HFF-Myc (cell line): ENCODE results near the gene HAUS3.

Experiments used
- DNase-seq: peaks from one replicate; pipeline ENCODE4 v3.0.0-alpha.2; 2011; ENCODE audit warnings: low read depth; ENCODE audit errors: extremely low read depth
- H3K4me3 ChIP-seq: replicated peaks from 2 replicates; pipeline ENCODE4 v1.5.1; 2011; ENCODE audit warnings: low read depth, mild to moderate bottlenecking, control low read depth, low read length
- TF ChIP-seq, protein P1 (sequence below): IDR thresholded peaks from 2 replicates; pipeline ENCODE4 v1.5.1; 2012; ENCODE audit warnings: mild to moderate bottlenecking, low read depth, low read length, control low read depth; ENCODE audit errors: missing control alignments

The HAUS3 gene

GRCh38 chr4:2246384-2247127, 4.6 kb upstream of the HAUS3 start:
- DNase-seq = no peak
- no peak overlapping the region for H3K4me3 ChIP-seq
- TF ChIP-seq, protein P1, sequence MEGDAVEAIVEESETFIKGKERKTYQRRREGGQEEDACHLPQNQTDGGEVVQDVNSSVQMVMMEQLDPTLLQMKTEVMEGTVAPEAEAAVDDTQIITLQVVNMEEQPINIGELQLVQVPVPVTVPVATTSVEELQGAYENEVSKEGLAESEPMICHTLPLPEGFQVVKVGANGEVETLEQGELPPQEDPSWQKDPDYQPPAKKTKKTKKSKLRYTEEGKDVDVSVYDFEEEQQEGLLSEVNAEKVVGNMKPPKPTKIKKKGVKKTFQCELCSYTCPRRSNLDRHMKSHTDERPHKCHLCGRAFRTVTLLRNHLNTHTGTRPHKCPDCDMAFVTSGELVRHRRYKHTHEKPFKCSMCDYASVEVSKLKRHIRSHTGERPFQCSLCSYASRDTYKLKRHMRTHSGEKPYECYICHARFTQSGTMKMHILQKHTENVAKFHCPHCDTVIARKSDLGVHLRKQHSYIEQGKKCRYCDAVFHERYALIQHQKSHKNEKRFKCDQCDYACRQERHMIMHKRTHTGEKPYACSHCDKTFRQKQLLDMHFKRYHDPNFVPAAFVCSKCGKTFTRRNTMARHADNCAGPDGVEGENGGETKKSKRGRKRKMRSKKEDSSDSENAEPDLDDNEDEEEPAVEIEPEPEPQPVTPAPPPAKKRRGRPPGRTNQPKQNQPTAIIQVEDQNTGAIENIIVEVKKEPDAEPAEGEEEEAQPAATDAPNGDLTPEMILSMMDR = no peak

DNA sequence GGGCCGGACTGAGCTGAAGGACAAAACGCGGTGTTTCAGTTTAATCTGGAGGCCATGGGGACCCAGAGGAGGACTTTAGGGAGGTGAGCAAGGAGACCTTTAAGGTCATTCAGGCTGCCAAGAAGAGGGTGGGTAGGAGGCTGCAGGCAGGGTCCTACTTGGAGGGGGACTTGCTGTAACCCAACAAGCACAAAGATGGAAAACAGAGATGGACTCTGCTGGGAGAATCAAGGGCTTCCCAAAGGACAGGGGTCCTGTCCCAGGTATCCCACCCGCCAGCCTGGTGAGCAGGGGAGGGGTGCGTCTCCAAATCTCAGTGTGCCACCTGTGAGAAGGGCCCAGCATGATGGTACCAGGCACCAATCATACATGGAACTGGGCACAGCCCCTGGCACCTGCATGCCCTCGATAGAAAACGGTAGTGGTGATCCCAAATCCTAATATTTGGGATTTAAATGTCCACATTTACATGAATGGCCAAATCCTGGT, 3.9 kb upstream of the HAUS3 start:
- TF ChIP-seq, protein P1 = no peak
- no peak overlapping the region for H3K4me3 ChIP-seq
- DNase-seq = no peak

GRCh38 chr4:2245057-2245786, 3.3 kb upstream of the HAUS3 start:
- DNase-seq = no peak
- H3K4me3 ChIP-seq = no peak overlapping the region
- TF ChIP-seq, protein P1 = no peak

GRCh38 chr4:2243681-2244380, 1.9 kb upstream of the HAUS3 start:
- DNase-seq = no peak
- no peak overlapping the region for H3K4me3 ChIP-seq
- TF ChIP-seq, protein P1 = peak; percentile 24

DNA sequence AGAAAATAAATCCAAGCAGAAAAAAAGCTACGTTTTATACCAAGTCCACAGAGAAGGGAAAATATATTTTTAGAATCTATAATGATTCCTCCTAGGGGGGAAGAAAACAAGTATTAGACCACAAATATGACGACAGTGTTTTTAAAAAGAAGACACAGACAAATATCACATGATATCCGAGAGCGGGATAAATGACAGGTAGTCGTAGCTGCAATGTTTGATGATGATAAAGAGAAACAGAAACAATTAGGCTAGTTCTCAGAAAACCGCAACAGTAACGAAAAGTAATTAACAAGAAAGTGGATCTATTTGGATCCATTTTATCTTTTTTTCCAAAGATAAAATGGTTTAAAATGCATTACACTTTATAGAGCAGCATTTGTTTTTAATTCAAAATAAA, 918 bp downstream of the HAUS3 start:
- peak overlapping the region; percentile 88 for H3K4me3 ChIP-seq
- no peak for DNase-seq
- TF ChIP-seq, protein P1 = no peak

DNA sequence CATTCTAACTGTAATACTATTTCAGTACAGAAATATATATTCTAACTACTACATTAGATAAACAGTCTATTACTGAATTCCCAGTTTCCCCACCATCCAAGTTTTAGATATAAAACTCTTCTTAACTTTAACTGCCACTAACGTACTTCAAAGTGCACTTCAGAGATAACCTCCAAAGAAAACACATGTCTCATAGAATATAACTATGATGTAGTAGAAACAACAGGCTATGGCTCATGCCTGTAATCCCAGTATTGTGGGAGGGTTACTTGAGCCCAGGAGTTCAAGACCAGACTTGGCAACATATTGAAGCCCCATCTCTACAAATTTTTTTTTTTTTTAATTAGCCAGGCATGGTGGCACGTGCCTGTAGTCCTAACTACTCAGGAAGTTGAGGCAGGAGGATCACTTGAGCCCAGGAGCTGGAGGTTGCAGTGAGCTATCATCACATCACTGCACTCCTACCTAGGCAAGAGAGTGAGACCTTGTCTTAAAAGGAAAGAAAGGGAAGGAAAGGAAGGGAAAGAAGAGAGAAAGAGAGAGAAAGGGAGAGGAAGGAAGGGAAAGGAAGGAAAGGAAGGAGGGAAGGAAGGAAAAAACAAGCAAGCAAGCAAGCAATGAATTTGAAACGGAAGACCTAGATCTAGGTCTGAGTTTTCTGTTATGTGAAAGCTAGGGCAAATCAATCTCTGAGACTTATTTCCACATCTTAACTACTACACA, 4.8 kb downstream of the HAUS3 start:
- H3K4me3 ChIP-seq = no peak overlapping the region
- DNase-seq = no peak
- TF ChIP-seq, protein P1 = no peak
